ENCODE results near the gene TGM1.

Gene TGM1

GRCh38 chr14:24263848-24264247 lies 871 bp upstream of the TGM1 start:
- POLR2A ChIA-PET (ENCODE audit: low non-redundant PET), result interaction anchor here (0.7 to 1.1 kb wide), 2 partner anchors 21 to 35 kb away, joined by 3 read pairs; partner anchors contain the start of genes DHRS1, NOP9 and TINF2

GRCh38 chr14:24261969-24262327 lies 1.0 kb downstream of the TGM1 start:
- H3K27ac ChIP-seq, result peak overlapping the region; percentile 96
- ChIA-PET CTCF (no interaction called here), POLR2A (ENCODE audit: low non-redundant PET) (interaction anchor here (1.8 kb wide), 1 partner anchor 19 kb away, joined by 5 read pairs; the partner anchor contains the start of gene TINF2)
- TF ChIP-seq CTCF (conservative IDR thresholded peaks at IDR 0.05; ENCODE audit: low read depth), result no peak
- no peak for DNase-seq (ENCODE audit: low spot score)

More at GRCh38 chr14:24263848-24264247, 871 bp upstream of the TGM1 start:
- DNase-seq (ENCODE audit: low spot score), result peak; percentile 56
- TF ChIP-seq CTCF (conservative IDR thresholded peaks at IDR 0.05; ENCODE audit: low read depth), result no peak
- CTCF ChIA-PET, result interaction anchor here (0.5 to 2.4 kb wide), 4 partner anchors 21 to 148 kb away, joined by 3 to 11 read pairs (median 3); partner anchors contain the start of genes LTB4R and TINF2
- peak overlapping the region; percentile 96 for H3K27ac ChIP-seq

DNA sequence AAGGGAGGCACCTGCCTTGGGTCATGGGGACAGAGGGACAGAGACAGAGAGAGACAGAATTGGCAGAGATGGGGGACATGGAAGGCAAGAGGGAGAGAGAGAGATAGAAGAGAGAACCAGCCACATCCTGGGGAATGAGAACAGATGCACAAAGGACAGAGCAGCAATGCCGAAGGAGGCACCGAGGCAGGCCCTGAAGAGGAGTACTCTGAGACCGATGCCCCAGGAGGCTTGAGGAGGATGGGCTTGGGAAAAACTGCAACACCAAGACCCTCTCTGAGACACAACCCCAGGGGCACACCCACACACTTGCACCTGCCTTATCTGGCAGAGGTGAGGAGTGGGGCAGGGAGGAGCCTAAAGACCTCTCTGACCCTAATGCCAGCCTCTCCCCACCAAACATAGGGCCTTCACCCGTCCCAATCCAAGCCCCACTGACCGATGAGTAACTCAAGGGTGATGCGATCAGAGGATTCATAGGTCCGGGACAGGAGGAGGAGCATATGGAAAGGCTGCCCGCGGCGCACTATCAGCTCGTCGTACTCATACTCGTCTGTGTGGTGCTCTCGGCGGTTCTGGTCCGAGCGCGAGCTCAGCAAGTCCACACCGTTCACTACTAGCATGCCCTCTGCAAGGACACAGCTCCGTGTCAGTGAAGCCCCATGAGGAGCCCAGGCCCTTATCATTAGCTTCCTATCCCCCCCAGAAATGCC lies 1.6 kb downstream of the TGM1 start:
- CTCF ChIA-PET, result interaction anchor here (0.6 kb wide), 1 partner anchor 19 kb away, joined by 3 read pairs; no protein-coding TSS in a partner anchor
- DNase-seq (ENCODE audit: low spot score), result no peak
- H3K27ac ChIP-seq, result peak overlapping the region; percentile 96
- POLR2A ChIA-PET (ENCODE audit: low non-redundant PET), result interaction anchor here (0.6 to 1.8 kb wide), 3 partner anchors 14 to 22 kb away, joined by 3 to 5 read pairs (median 3); partner anchors contain the start of gene TINF2
- TF ChIP-seq CTCF (conservative IDR thresholded peaks at IDR 0.05; ENCODE audit: low read depth), result no peak

- no peak for DNase-seq (ENCODE audit: low spot score)
- CTCF ChIA-PET, result interaction anchor here (0.6 kb wide), 2 partner anchors 20 to 244 kb away, joined by 3 to 4 read pairs; no protein-coding TSS in a partner anchor
- no peak for TF ChIP-seq CTCF (conservative IDR thresholded peaks at IDR 0.05; ENCODE audit: low read depth)
- POLR2A ChIA-PET (ENCODE audit: low non-redundant PET), result interaction anchor here (0.6 to 1.8 kb wide), 3 partner anchors 15 to 22 kb away, joined by 3 to 5 read pairs (median 3); partner anchors contain the start of gene TINF2
- H3K27ac ChIP-seq, result peak overlapping the region; percentile 96
These were observed 2.2 kb downstream of the TGM1 start for GRCh38 chr14:24260780-24261157.

DNA sequence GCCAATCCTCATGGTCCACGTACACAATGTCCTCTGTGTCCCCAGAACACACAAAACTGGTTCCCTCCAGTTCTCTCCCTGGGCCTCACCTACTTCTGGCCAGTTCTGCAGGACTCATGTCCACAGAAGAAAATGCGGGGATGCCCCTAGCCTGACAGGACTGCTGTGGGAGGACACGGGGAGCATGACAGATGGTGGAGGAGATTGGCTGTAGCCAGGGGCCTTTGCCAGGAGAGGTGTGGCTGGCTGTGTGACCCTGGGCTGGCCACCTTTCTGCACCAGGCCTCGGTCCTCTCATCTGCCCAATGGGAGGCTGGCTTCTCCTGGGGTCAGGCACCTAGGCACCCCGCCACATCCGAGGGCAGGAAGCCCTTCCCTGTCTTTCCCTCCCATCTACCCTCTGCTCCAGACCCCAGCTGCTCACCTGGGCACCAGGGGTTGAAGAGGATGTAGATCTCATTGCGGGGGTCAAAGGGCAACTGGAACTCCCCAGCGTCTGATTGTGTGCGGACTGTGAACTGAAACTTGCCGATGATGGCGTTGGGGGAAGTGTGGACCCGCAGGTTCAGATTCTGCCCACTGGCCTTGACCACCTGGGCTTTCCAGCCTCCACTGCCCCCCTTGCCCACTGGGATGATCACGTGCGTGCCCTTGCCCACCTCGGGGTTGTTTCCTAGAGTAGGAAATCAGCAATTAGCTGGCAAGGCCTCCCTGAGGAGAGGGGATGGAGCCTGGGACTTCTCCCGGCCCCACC lies 2.8 kb downstream of the TGM1 start:
- ChIA-PET CTCF (interaction anchor here (0.6 kb wide), 1 partner anchor 245 kb away, joined by 4 read pairs; no protein-coding TSS in a partner anchor), POLR2A (ENCODE audit: low non-redundant PET) (interaction anchor here (0.6 to 1.8 kb wide), 2 partner anchors 16 to 17 kb away, joined by 3 to 5 read pairs; partner anchors contain the start of gene TINF2)
- peak overlapping the region; percentile 96 for H3K27ac ChIP-seq
- TF ChIP-seq CTCF (conservative IDR thresholded peaks at IDR 0.05; ENCODE audit: low read depth), result no peak
- no peak for DNase-seq (ENCODE audit: low spot score)

All from RWPE1 (cell line).